ENCODE results near the gene TYMP. TPM values are rescaled to one million over a fixed set of nuclear protein-coding genes. Genes with fewer than 3 reads are reported as not detected.

The TYMP gene
- polyA plus RNA-seq, 2 of the 4 experiments (the other 2 are of a cell fraction), result 5.9 to 9.0 TPM

DNA sequence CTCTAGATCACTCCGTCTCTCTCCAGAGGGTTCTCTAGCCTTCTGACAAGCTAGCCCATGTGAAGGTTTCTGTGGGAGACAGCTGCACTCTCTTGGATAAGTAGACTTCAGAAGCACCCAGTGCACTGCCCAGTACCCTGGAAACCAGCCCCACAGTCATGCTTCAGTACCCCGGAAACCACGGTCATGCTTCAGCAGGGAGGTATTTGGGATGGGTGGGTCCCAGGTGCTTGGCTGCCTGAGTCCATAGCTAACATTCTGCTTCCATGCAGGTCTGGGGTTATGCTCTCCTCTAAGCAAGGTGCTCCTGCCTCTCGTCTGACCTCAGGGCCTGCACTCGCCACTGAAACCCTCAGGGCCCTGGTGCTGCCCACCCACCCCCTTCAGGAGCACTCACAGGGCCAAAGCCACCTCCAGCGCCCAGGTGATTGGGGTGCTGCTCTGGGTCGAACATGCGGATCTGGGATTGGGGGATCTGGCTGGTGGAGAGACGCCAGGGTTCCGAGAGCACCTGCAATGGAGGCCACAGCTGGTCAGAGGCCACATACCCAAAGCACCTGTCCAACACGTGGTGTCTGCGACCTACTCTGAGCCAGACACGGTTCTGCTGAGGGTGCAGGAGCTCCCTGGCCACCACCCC lies 40.2 kb upstream of the TYMP start:
- DNase-seq (ENCODE audit: low read depth in 1 of 2, low spot score in 1 of 2) (no peak), FAIRE-seq (no peak), ATAC-seq (no peak)
- Histone ChIP-seq H3K9me3 (no peaks in the 10 kb centered on the region), H3K4me1 (no peaks in the 10 kb centered on the region), H3K4me2 (no peak overlapping the region), H3K4me3 (no peak overlapping the region), H3K27ac (no peak overlapping the region)
- TF ChIP-seq, protein P1, sequence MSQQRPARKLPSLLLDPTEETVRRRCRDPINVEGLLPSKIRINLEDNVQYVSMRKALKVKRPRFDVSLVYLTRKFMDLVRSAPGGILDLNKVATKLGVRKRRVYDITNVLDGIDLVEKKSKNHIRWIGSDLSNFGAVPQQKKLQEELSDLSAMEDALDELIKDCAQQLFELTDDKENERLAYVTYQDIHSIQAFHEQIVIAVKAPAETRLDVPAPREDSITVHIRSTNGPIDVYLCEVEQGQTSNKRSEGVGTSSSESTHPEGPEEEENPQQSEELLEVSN (IDR thresholded peaks at IDR 0.05; ENCODE audit: borderline replicate concordance, low read depth), result no peak
- TF ChIP-seq KDM5A (IDR thresholded peaks at IDR 0.05) (no peak), GATA3 (IDR thresholded peaks at IDR 0.05; ENCODE audit: borderline replicate concordance) (no peak), RFX5 (IDR thresholded peaks at IDR 0.05) (no peak), MYC (IDR thresholded peaks at IDR 0.05; ENCODE audit: borderline replicate concordance, low read length) (no peak)
- TF ChIP-seq, protein P2, sequence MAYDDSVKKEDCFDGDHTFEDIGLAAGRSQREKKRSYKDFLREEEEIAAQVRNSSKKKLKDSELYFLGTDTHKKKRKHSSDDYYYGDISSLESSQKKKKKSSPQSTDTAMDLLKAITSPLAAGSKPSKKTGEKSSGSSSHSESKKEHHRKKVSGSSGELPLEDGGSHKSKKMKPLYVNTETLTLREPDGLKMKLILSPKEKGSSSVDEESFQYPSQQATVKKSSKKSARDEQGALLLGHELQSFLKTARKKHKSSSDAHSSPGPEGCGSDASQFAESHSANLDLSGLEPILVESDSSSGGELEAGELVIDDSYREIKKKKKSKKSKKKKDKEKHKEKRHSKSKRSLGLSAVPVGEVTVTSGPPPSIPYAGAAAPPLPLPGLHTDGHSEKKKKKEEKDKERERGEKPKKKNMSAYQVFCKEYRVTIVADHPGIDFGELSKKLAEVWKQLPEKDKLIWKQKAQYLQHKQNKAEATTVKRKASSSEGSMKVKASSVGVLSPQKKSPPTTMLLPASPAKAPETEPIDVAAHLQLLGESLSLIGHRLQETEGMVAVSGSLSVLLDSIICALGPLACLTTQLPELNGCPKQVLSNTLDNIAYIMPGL (CRISPR knock-in tag; IDR thresholded peaks at IDR 0.05; ENCODE audit: borderline replicate concordance), result no peak
- WGBS (ENCODE audit: missing lambda C conversion rate), result 87% methylated on average over 5 of the region's 13 CpGs
- ChIA-PET POLR2A (no interaction called here), CTCF (interaction anchor here (0.6 to 3.0 kb wide), 3 partner anchors 34 to 102 kb away, joined by 3 to 10 read pairs (median 3); no protein-coding TSS in a partner anchor)

DNA sequence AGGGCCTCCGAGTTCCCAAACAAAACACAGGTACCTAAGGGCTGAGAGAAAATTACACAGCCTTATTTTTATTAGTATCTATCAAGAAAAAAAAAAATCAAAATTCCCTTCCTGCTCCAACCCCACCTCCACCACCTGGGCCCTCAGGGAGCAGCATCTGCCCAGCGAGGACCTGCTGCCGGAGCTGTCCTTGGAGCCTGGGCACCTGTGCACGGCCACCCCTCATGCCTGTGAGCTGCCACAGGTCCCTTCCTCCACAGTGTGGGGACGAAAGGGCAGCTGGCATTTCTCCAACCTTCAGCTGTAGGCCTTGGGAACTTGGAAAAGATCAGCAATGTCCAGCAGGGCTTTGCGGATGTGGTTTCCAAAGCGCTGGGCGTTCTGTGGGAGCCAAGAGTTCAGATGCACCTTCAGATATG lies 39.2 kb upstream of the TYMP start:
- no peak for FAIRE-seq
- ATAC-seq, result no peak
- TF ChIP-seq GATA3 (IDR thresholded peaks at IDR 0.05; ENCODE audit: borderline replicate concordance) (no peak), HEYL (CRISPR knock-in tag; IDR thresholded peaks at IDR 0.05) (no peak), ZSCAN20 (CRISPR knock-in tag; IDR thresholded peaks at IDR 0.05) (no peak), RCOR1 (IDR thresholded peaks at IDR 0.05; ENCODE audit: low read depth, low read length) (no peak), HOXB5 (CRISPR knock-in tag; IDR thresholded peaks at IDR 0.05) (no peak), MAZ (IDR thresholded peaks at IDR 0.05; ENCODE audit: borderline replicate concordance, low read depth, low read length) (no peak), MAFK (IDR thresholded peaks at IDR 0.05; ENCODE audit: partially characterized antibody) (no peak), CHD2 (IDR thresholded peaks at IDR 0.05; ENCODE audit: low read length, partially characterized antibody) (no peak), RARB (CRISPR knock-in tag; IDR thresholded peaks at IDR 0.05) (no peak), FOSL2 (IDR thresholded peaks at IDR 0.05) (no peak), FOSL2 (CRISPR knock-in tag; IDR thresholded peaks at IDR 0.05) (no peak), EP300 (IDR thresholded peaks at IDR 0.05) (no peak), JUN (IDR thresholded peaks at IDR 0.05) (no peak)
- TF ChIP-seq, protein P3, sequence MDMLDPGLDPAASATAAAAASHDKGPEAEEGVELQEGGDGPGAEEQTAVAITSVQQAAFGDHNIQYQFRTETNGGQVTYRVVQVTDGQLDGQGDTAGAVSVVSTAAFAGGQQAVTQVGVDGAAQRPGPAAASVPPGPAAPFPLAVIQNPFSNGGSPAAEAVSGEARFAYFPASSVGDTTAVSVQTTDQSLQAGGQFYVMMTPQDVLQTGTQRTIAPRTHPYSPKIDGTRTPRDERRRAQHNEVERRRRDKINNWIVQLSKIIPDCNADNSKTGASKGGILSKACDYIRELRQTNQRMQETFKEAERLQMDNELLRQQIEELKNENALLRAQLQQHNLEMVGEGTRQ (IDR thresholded peaks at IDR 0.05), result no peak
- TF ChIP-seq, protein P1 (IDR thresholded peaks at IDR 0.05; ENCODE audit: borderline replicate concordance, low read depth), result no peak
- TF ChIP-seq, protein P4, sequence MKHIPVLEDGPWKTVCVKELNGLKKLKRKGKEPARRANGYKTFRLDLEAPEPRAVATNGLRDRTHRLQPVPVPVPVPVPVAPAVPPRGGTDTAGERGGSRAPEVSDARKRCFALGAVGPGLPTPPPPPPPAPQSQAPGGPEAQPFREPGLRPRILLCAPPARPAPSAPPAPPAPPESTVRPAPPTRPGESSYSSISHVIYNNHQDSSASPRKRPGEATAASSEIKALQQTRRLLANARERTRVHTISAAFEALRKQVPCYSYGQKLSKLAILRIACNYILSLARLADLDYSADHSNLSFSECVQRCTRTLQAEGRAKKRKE (CRISPR knock-in tag; IDR thresholded peaks at IDR 0.05; ENCODE audit: low read depth), result no peak
- ChIA-PET POLR2A (no interaction called here), CTCF (interaction anchor here (0.6 to 3.0 kb wide), 2 partner anchors 52 to 101 kb away, joined by 3 to 10 read pairs; no protein-coding TSS in a partner anchor)
- Histone ChIP-seq H3K27ac (no peak overlapping the region), H3K9me3 (no peaks in the 10 kb centered on the region), H3K4me2 (no peak overlapping the region), H3K4me3 (no peak overlapping the region), H3K4me1 (no peaks in the 10 kb centered on the region)
- DNase-seq (ENCODE audit: low read depth in 1 of 2, low spot score in 1 of 2), result no peak
- 89% methylated on average over 4 of the region's 8 CpGs for WGBS (ENCODE audit: missing lambda C conversion rate)

All from A549 (cell line).